ENCODE results near the gene PSMC6.
"Not testable (repeated sequence)": the region's sequence is repeated elsewhere in the genome, so short reads cannot be mapped to it uniquely, and the experiment has no call there.

Gene PSMC6

DNA sequence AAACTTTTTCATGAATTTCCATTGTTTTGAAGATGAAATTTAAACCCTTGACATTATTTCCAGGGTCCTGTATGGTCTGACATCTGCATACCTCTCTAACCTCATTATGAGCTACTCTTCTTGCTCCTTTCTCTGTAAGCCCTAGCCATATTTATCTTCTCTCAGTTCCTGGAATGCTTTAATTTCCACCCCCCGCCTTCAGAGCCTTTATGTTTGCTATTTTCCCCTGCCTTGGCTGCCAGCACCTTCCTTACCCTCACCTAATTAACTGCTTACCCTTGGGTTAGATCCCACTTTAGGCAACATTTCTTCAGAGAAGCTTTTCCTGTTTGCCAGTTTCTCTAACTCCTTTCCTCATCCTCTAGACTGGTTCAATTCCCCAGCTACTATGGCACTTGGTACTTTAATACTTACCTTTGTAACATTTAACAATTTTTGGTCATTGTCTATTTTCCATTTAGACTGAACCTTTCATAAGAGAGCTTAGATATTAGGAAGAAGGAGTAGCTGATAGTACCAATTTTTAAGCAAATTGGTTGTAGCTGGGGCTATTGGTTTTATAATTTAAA lies 29.0 kb downstream of the PSMC6 start:
- no peak for ATAC-seq
- Mint-ChIP-seq H3K9me3 (no peaks in the 10 kb centered on the region), H3K27ac (peak overlapping the region; percentile 26), H3K36me3 (peaks cover 42% of the 10 kb centered on the region), H3K4me3 (no peak overlapping the region), H3K4me1 (peaks cover 61% of the 10 kb centered on the region), H3K27me3 (no peaks in the 10 kb centered on the region)

DNA sequence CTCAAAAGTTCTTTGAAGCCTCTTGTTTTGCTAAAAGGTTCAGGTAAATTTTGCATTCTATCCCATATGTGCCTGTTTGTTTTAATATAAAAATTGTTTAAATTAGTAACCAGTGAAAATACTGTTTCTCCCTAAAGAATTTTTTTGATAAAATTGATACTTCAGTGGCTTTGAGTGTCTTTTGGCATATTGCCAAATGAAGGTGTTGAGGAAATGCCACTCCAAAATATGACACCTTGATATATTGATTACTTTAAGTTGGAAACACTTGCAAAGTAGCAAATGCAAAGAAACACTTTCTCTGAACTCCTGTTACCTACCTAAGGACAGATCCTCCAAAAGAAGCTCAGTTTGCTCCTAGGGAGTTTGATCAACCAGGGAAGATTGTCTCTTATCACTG lies 31.4 kb downstream of the PSMC6 start:
- H3K27me3 Mint-ChIP-seq: no peaks in the 10 kb centered on the region
- H3K4me3 Mint-ChIP-seq: no peak overlapping the region
- ATAC-seq: no peak
- H3K9me3 Mint-ChIP-seq: no peaks in the 10 kb centered on the region
- no peak overlapping the region for H3K27ac Mint-ChIP-seq
- H3K4me1 Mint-ChIP-seq: peaks cover 76% of the 10 kb centered on the region
- peaks cover 37% of the 10 kb centered on the region for H3K36me3 Mint-ChIP-seq

DNA sequence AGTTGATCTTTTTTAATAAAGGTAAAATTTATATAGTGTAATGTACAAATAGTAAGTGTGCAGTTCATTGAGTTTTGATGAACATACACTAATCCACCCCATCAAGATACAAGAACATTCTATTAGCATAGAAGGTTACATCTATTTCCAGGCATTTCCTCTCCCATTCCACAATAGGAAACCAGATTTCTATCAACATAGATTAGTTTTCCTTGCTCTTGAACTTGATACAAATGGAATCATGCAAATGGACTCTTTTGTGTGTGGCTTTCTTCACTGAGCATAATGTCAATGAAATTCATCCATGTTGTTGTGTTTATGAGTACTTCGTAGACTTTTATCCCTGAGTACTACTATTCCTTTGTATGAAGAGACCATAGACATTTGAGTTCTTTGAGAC lies 33.8 kb downstream of the PSMC6 start:
- Mint-ChIP-seq H3K27ac (no peak overlapping the region), H3K4me3 (no peak overlapping the region), H3K27me3 (no peaks in the 10 kb centered on the region), H3K9me3 (no peaks in the 10 kb centered on the region), H3K36me3 (peaks cover 25% of the 10 kb centered on the region), H3K4me1 (peaks cover 55% of the 10 kb centered on the region)
- ATAC-seq: no peak

DNA sequence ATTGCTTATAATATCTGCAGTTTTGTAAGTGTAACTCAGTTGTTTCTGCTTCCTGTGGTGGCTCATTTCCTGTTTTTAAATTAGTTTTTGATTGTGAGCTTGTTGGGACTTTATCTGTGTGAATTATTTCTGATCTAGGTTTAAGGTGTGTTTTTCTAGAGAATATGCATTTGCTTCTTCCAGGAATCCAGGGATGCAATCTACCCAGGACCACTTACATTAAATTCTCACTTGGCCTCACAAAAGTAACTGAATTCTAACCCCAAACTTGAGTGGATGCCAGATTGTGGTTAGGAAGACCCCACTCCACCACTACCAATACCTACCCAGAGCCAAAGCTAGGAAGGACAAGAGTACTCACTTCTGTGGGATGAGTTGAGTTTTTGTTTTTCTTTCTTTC lies 34.9 kb downstream of the PSMC6 start:
- Mint-ChIP-seq H3K4me1 (peaks cover 45% of the 10 kb centered on the region), H3K36me3 (peaks cover 19% of the 10 kb centered on the region), H3K9me3 (no peaks in the 10 kb centered on the region), H3K27ac (peak overlapping the region; percentile 89), H3K4me3 (peak overlapping the region; percentile 53), H3K27me3 (no peaks in the 10 kb centered on the region)
- no peak for ATAC-seq

DNA sequence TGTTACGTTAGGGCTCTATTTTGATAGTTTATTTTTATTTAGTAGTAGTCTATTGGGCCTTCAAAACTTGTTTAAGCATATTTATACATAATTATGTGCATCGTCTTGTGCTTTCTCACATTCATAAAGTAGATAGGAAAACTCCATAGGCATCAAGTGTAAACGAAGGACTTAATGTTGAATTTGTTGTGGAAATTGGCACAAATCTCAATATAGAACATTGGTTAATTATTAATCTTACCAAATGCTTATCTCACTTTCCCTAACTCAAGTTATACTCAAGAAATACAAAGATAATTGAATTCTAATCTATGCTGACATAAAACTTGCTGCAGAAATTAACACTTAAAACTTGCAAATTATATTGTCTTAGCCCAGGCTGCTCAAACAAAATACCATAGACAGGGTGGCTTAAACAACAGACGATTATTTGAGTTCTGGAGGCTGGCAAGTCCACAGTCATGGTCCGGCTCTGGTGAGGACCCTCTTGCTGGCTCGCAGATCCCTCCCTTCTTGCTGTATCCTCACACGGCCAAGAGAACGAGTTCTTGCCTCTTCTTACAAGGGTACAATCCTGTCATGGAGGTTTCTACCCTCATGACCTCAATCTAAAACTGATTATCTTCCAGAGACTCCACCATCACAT lies 41.8 kb downstream of the PSMC6 start:
- Mint-ChIP-seq H3K27me3 (no peaks in the 10 kb centered on the region), H3K27ac (no peak overlapping the region), H3K9me3 (no peaks in the 10 kb centered on the region), H3K4me1 (no peaks in the 10 kb centered on the region), H3K4me3 (no peak overlapping the region), H3K36me3 (peaks cover 6% of the 10 kb centered on the region)
- ATAC-seq: no peak

DNA sequence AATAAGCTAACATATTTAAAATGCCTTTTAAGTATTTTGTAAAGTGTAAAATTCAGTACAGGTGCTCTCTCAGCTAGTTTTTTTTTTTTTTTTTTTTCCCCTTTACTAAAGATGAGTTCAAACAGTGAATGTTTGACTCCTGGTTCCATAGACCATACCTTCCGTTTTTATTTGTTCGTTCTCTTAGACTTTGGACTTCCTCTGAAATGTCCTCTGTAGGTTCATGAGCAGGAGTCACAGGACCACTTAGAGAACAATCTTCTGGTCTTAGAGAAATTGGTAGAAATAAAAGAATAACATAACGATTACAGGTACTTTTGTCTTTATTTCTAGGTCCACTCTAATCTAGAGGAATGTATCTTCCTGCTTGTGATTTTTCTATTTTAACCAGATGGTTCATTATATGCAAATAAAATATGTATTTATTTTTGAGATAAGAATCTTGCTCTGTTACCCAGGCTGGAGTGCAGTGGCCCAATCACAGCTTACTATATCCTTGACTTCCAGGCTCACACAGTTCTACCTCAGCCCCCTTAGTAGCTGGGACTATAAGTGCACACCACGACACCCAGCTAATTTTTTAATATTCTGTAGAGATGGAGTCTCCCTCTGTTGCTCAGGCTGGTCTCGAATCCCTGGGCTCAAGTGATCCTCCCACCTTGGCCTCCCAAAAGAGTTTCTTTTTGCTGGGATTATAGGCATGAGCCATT lies 48.8 kb downstream of the PSMC6 start:
- Mint-ChIP-seq H3K27me3 (no peaks in the 10 kb centered on the region), H3K36me3 (peaks cover 6% of the 10 kb centered on the region), H3K9me3 (no peaks in the 10 kb centered on the region), H3K4me1 (no peaks in the 10 kb centered on the region), H3K27ac (no peak overlapping the region), H3K4me3 (no peak overlapping the region)
- no peak for ATAC-seq

DNA sequence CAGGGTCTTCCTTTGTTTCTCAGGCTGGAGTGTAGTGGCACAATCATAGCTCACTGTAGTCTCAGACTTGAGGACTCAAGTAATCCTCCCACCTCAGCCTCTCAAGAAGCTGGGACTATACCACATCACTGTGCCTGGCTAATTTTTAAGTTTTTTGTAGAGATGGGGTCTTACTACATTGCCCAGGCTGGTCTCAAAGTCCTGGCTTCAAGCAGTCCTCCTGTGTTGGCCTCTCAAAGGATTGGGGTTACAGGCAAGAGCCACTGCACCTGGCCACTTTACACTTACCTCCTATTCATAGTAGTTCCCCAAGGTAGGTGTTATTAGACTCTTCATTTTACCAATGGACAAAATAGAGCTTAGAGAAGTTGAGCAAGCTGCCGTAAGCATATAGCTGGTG lies 52.1 kb downstream of the PSMC6 start:
- no peak overlapping the region for H3K27ac Mint-ChIP-seq
- H3K4me1 Mint-ChIP-seq: peaks cover 7% of the 10 kb centered on the region
- no peaks in the 10 kb centered on the region for H3K9me3 Mint-ChIP-seq
- H3K36me3 Mint-ChIP-seq: peaks cover 28% of the 10 kb centered on the region
- no peak overlapping the region for H3K4me3 Mint-ChIP-seq
- ATAC-seq: no peak
- H3K27me3 Mint-ChIP-seq: no peaks in the 10 kb centered on the region

DNA sequence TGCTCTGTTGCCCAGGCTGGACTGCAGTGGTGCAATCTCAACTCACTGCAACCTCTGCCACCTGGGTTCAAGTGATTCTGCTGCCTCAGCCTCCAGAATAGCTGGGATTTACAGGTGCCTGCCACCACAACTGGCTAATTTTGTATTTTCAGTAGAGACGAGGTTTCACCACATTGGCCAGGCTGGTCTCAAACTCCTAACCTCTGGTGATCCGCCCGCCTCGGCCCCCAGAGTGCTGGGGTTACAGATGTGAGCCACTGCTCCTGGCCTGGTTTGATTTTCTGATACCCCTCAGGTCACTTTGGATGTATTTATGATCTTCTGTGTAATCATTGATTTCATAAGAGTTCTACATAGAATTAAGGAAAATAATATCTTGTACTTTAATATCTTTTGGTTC lies 55.9 kb downstream of the PSMC6 start:
- peak overlapping the region; percentile 30 for H3K27ac Mint-ChIP-seq
- H3K36me3 Mint-ChIP-seq: peaks cover 52% of the 10 kb centered on the region
- ATAC-seq, H3K4me1 Mint-ChIP-seq, H3K4me3 Mint-ChIP-seq, H3K9me3 Mint-ChIP-seq, H3K27me3 Mint-ChIP-seq: not testable (repeated sequence)

DNA sequence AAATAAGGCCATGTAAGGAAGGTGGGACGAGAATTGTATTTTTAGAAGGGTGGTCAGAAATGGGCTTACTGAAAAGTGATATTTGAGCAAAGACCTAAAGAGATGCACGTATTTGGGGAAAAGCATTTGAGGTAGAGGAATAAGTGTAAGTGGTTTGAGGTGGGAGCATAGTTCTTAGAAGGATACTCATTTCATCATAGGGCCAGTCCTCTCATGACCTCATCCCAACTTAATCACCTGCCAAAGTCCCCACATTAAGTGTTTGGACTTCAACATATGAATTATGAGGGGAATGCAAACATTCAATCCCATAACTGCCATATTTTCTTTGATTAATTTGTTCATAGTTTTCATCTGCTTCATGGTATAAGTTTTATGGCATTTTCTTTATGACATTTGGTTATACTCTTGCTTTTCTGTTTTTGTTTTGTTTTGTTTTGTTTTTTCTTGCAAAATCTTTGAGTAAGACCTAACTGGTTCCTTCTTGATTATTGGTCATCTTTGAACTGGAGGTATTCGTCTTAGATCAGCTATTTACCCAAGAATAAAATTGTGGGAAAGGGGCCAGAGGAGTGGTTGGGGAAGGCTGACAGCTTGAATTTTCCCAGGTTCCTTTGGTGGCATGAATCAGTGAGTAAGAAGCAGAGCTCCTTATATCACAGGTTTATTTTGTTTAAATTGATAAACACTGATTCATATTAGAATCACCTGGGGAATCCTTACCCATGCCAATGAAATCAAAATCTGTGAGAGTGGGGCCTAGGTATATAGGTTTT lies 60.2 kb downstream of the PSMC6 start:
- Mint-ChIP-seq H3K4me3 (no peak overlapping the region), H3K27me3 (no peaks in the 10 kb centered on the region), H3K4me1 (peaks cover 7% of the 10 kb centered on the region), H3K36me3 (peaks cover 65% of the 10 kb centered on the region), H3K27ac (no peak overlapping the region), H3K9me3 (no peaks in the 10 kb centered on the region)
- ATAC-seq: no peak

DNA sequence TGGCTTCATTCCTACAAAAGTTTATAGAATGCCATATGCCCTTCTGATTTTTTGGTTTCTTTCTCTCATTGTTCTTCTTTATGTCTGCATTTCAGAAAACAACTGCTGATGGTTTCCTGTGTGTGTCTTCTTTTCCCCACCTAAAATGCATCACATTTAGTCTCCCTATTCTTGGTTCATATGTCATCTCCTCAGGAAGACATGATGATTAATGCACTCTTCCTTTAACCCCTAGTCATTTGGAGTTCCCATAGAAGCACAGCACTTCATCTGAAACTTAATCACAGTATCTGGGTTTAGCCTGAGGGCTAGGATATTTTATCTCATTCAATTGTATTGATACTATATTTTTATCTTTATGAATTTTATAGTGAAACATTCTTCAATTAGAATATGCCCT lies 62.9 kb downstream of the PSMC6 start:
- Mint-ChIP-seq H3K4me3 (no peak overlapping the region), H3K36me3 (peaks cover 54% of the 10 kb centered on the region), H3K27ac (no peak overlapping the region), H3K27me3 (no peaks in the 10 kb centered on the region), H3K4me1 (no peaks in the 10 kb centered on the region), H3K9me3 (no peaks in the 10 kb centered on the region)
- ATAC-seq: no peak

DNA sequence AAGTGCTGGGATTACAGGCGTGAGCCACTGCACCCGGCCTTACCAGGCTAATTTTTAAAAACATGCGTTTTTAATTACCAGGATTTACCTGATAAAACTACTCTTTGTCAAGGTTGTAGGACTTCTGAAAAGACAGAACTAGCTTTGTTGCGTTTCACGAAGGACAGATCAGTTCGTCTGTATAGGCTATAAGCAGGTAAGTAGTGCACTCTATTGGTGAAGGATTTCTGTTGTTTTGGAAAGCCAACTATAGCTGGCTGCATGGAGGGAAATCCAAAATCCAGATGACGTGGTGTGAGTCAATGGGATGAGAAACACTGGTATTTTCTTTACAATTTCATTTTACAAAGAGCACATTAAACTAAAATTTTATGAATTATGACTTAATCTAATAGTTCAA lies 69.8 kb downstream of the PSMC6 start:
- Mint-ChIP-seq H3K9me3 (no peaks in the 10 kb centered on the region), H3K36me3 (peaks cover 23% of the 10 kb centered on the region)

More for the DNA sequence above, 69.8 kb downstream of the PSMC6 start:
- Mint-ChIP-seq H3K27me3 (no peaks in the 10 kb centered on the region), H3K4me1 (no peaks in the 10 kb centered on the region), H3K4me3 (no peak overlapping the region), H3K27ac (no peak overlapping the region)
- ATAC-seq: no peak

Data from stimulated activated memory B cell treated with anti-CD40 and anti-IgM and Interleukin-4, amounts not matched to agents 10 μg/mL and 1 μg/mL and 100 μg/mL, for 72 hours (primary cell).